A673 (cell line): ENCODE results near the gene YIPF3. TPM values are rescaled to one million over a fixed set of nuclear protein-coding genes. Genes with fewer than 3 reads are reported as not detected.

ENCODE experiments used
- BruUV-seq: library from RNA; stranded (reverse); fragments of 400-500 nt; replicated peaks from 2 replicates; lab custom pipeline; 2021; lab: Mats Ljungman, UMichigan
- CTCF ChIA-PET: fragments of 300-600 bp; sonication (Branson Sonifier 250); formaldehyde crosslinking; loops from one replicate; lab custom pipeline; 2022; ENCODE audit warnings: antibody characterized with exemption; lab: Charles Lee
- POLR2A ChIA-PET: fragments of 300-600 bp; sonication (Branson Sonifier 250); formaldehyde crosslinking; loops from one replicate; lab custom pipeline; 2022; ENCODE audit warnings: antibody characterized with exemption; ENCODE audit not compliant: low non-redundant PET; lab: Charles Lee
- DNase-seq: peaks from one replicate; pipeline ENCODE4 v3.0.0-alpha.2; 2015; ENCODE audit warnings: low spot score
- H3K27ac ChIP-seq: fragments of 200-600 bp; sonication (generic); 2 replicates; pipeline ENCODE4 v1.5.1; 2016; ENCODE audit warnings: mixed run types, low read depth, mild to moderate bottlenecking, mixed read lengths, antibody characterized with exemption, low read length; ENCODE audit not compliant: poor library complexity, severe bottlenecking
- H3K27me3 ChIP-seq: fragments of 200-600 bp; sonication (generic); replicated peaks from 2 replicates; pipeline ENCODE4 v1.6.1; 2017; ENCODE audit warnings: mixed run types, low read depth, mild to moderate bottlenecking, mixed read lengths, antibody characterized with exemption, low read length; ENCODE audit not compliant: insufficient read depth, poor library complexity
- H3K36me3 ChIP-seq: fragments of 200-600 bp; sonication (generic); 2 replicates; pipeline ENCODE4 v1.6.1; 2016; ENCODE audit warnings: mixed run types, mild to moderate bottlenecking, mixed read lengths, antibody characterized with exemption, low read length; ENCODE audit not compliant: insufficient read depth, poor library complexity, severe bottlenecking
- H3K4me1 ChIP-seq: fragments of 200-600 bp; sonication (generic); 2 replicates; pipeline ENCODE4 v1.6.1; 2017; ENCODE audit warnings: mixed run types, mild to moderate bottlenecking, mixed read lengths, antibody characterized with exemption, low read length; ENCODE audit not compliant: insufficient read depth, poor library complexity, severe bottlenecking
- H3K4me3 ChIP-seq: fragments of 200-600 bp; sonication (generic); 2 replicates; pipeline ENCODE4 v1.5.1; 2016; ENCODE audit warnings: low read depth, mixed run types, mild to moderate bottlenecking, mixed read lengths, low read length; ENCODE audit not compliant: poor library complexity, severe bottlenecking
- H3K9me3 ChIP-seq: fragments of 200-600 bp; sonication (generic); 2 replicates; pipeline ENCODE4 v1.6.1; 2016; ENCODE audit warnings: mixed run types, low read depth, mild to moderate bottlenecking, mixed read lengths, antibody characterized with exemption, low read length; ENCODE audit not compliant: poor library complexity, severe bottlenecking
- EZH2 ChIP-seq: fragments of 200-600 bp; sonication (generic); IDR thresholded peaks from 2 replicates; pipeline ENCODE4 v1.6.1; 2017; ENCODE audit warnings: borderline replicate concordance, low read depth, mild to moderate bottlenecking, mixed read lengths, antibody characterized with exemption, low read length; ENCODE audit not compliant: poor library complexity, severe bottlenecking
- intact Hi-C: fragments of 100-400 bp; cut with micrococcal nuclease; formaldehyde crosslinking; loops from one replicate; pipeline ENCODE4 v1.10.0; 2022; ENCODE audit not compliant: unreplicated experiment
- total RNA-seq: library from RNA; stranded (reverse); gene quantifications from 2 replicates; pipeline ENCODE4 v1.2.3, GENCODE V29; 2021
- TF ChIP-seq, protein P1 (sequence below): fragments of 300-800, 200-600 bp; sonication (generic); conservative IDR thresholded peaks from 2 replicates; pipeline ENCODE4 v1.5.1; 2017; ENCODE audit warnings: low read depth, mild to moderate bottlenecking, antibody characterized with exemption, low read length, moderate library complexity, mixed read lengths

The YIPF3 gene
- total RNA-seq, 1 experiment from 2014 or later, result 75.1 TPM

DNA sequence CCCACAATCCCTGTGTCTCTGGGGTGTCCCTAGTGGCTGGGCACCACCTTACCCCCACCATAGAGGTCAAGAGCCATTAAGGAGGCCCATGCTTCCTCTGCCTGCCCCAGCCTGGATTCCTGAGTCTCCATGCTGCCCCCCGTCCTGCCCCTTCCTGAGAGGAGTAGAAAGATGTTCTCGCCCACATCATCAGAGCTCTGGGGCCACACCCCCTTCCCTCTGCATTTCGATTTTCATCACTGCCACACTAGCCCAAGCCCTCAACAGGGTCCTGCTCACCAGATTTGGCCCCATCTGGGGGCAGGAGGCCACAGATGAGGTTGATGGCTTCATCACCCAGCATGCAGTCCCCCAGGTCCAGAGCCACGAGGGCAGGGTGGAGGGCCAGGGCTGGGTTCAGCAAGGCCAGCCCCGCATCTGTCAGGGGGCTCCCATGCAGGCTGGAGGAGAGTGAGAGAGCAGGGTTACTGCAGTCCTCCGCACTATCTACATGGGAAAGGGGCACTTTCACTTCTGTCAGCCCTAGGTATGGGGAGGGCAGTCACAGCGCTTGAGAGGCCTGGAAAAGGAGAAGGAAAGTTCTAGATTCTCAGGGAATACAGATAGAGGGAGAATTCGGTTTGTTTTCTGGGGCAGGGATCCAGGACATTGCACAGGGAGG is 8.1 kb downstream of the YIPF3 start:
- no peak for DNase-seq
- TF ChIP-seq EZH2, result no peak
- TF ChIP-seq, protein P1, sequence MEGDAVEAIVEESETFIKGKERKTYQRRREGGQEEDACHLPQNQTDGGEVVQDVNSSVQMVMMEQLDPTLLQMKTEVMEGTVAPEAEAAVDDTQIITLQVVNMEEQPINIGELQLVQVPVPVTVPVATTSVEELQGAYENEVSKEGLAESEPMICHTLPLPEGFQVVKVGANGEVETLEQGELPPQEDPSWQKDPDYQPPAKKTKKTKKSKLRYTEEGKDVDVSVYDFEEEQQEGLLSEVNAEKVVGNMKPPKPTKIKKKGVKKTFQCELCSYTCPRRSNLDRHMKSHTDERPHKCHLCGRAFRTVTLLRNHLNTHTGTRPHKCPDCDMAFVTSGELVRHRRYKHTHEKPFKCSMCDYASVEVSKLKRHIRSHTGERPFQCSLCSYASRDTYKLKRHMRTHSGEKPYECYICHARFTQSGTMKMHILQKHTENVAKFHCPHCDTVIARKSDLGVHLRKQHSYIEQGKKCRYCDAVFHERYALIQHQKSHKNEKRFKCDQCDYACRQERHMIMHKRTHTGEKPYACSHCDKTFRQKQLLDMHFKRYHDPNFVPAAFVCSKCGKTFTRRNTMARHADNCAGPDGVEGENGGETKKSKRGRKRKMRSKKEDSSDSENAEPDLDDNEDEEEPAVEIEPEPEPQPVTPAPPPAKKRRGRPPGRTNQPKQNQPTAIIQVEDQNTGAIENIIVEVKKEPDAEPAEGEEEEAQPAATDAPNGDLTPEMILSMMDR, result no peak
- no TSS peak for BruUV-seq
- H3K27me3 ChIP-seq, result no peaks in the 10 kb centered on the region
- peak overlapping the region; percentile 78 for H3K4me3 ChIP-seq
- no peaks in the 10 kb centered on the region for H3K9me3 ChIP-seq
- ChIA-PET CTCF (no interaction called here), POLR2A (no interaction called here)
- H3K27ac ChIP-seq, result no peak overlapping the region
- peaks cover 34% of the 10 kb centered on the region for H3K36me3 ChIP-seq
- H3K4me1 ChIP-seq, result no peaks in the 10 kb centered on the region
- intact Hi-C loops, result loop anchor here (10.0 kb wide), 1 partner anchor 244 kb away; no protein-coding TSS in a partner anchor

DNA sequence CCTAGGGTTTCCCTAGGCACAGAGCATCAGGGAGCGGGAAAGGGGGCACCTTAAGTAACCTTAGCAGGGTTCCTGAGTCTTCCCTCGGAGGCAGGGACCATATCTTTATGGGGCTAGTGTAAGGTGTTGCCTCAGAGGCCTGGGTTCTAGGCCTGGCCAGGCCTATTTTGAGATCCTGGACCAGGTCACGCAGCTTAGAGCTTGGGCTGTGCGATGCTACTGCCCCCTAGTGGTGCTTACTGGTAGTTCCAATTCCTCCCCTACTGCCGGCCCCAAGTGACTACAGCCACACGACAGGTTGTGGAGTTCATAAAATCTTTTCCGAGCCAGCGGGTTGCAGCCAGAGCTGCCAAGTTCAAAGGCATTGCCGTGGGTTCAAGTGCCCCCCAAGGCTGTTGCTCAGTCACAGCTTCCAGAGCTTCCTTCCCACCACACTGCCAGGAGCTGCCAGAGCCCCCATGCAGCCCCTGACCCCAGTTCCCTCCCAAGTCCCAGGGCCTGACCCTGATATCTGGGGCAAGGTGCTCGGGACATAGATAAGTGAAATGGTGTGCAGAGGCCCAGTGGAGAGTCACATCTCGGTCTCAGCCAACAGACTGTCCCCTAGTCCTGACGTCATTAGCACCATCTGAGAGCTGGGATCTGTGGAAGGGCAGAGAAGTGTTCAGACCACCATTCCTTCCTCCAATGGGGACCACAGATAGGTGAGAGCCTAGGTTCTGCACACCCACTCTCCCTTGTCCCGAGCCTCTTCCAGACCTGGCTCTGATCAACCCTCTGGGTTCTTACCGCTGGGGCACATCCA is 9.9 kb downstream of the YIPF3 start:
- Histone ChIP-seq H3K9me3 (no peaks in the 10 kb centered on the region), H3K27me3 (no peaks in the 10 kb centered on the region), H3K36me3 (peaks cover 28% of the 10 kb centered on the region), H3K4me1 (no peaks in the 10 kb centered on the region), H3K27ac (no peak overlapping the region), H3K4me3 (no peak overlapping the region)
- ChIA-PET POLR2A (interaction anchor here (0.6 kb wide), 1 partner anchor 46 kb away, joined by 4 read pairs; no protein-coding TSS in a partner anchor), CTCF (interaction anchor here (0.9 to 1.4 kb wide), 5 partner anchors 15 to 277 kb away, joined by 3 to 10 read pairs (median 4); partner anchors contain the start of genes DLK2 and DNPH1)
- TF ChIP-seq, protein P1, result peak; percentile 94
- no peak for TF ChIP-seq EZH2
- intact Hi-C loops, result loop anchor here (1.0 to 10.0 kb wide), 3 partner anchors 51 to 242 kb away; no protein-coding TSS in a partner anchor
- DNase-seq, result peak; percentile 83
- BruUV-seq, result no TSS peak

DNA sequence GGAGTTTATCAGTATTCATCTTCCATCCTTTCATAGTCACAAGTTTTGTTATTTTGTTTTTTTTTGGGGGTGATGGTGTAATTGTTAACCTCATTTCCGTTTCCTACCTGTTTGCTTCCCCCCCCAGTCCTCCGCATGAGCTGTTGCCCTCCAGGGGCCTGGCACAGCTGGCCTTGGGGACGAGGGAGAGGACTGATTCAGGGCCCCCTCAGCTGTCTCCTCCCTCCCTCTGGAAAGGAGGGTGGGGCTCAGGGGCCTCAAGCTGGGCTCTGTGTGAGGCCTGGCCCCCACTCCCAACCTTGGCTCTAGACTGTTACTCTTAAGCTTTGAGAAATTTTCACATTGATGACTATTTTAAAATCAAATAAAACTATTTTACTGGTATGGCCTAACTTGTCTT is 10.6 kb downstream of the YIPF3 start:
- intact Hi-C loops, result loop anchor here (1.0 to 10.0 kb wide), 3 partner anchors 50 to 241 kb away; no protein-coding TSS in a partner anchor
- BruUV-seq, result TSS peak; percentile 49
- no peaks in the 10 kb centered on the region for H3K9me3 ChIP-seq
- no peak for TF ChIP-seq EZH2
- TF ChIP-seq, protein P1, result no peak
- no peak overlapping the region for H3K27ac ChIP-seq
- ChIA-PET POLR2A (interaction anchor here (0.6 kb wide), 1 partner anchor 695 kb away, joined by 3 read pairs; no protein-coding TSS in a partner anchor), CTCF (interaction anchor here (0.5 to 1.4 kb wide), 9 partner anchors 14 to 334 kb away, joined by 3 to 10 read pairs (median 5); partner anchors contain the start of genes DLK2 and DNPH1)
- DNase-seq, result no peak
- no peaks in the 10 kb centered on the region for H3K4me1 ChIP-seq
- H3K36me3 ChIP-seq, result peaks cover 27% of the 10 kb centered on the region
- no peaks in the 10 kb centered on the region for H3K27me3 ChIP-seq
- no peak overlapping the region for H3K4me3 ChIP-seq
